DMS53 treated with DMSO at 0.1 percent for 48 hours (cell line): Measurements from ENCODE around the gene SKIC3.

Source experiments
- DNase-seq: peaks from one replicate; lab custom pipeline; 2025; ENCODE audit not compliant: unreplicated experiment; lab: John Stamatoyannopoulos, UW

SKIC3 gene

GRCh38 chr5:95532415-95532814 lies 22.4 kb downstream of the SKIC3 start:
- no peak for DNase-seq

- DNase-seq: no peak
These were observed 23.3 kb downstream of the SKIC3 start for GRCh38 chr5:95531491-95531890.

GRCh38 chr5:95530416-95530815 lies 24.4 kb downstream of the SKIC3 start:
- DNase-seq: no peak

- no peak for DNase-seq
These were observed 26.2 kb downstream of the SKIC3 start for GRCh38 chr5:95528565-95528964.

- DNase-seq: no peak
These were observed 27.9 kb downstream of the SKIC3 start for GRCh38 chr5:95526871-95527270.

GRCh38 chr5:95524423-95524822 lies 30.4 kb downstream of the SKIC3 start:
- no peak for DNase-seq

- no peak for DNase-seq
These were observed 34.6 kb downstream of the SKIC3 start for GRCh38 chr5:95520206-95520605.

- no peak for DNase-seq
These were observed 35.1 kb downstream of the SKIC3 start for GRCh38 chr5:95519681-95520080.

GRCh38 chr5:95519151-95519550 lies 35.6 kb downstream of the SKIC3 start:
- DNase-seq: no peak

GRCh38 chr5:95518417-95518816 lies 36.4 kb downstream of the SKIC3 start:
- no peak for DNase-seq

- no peak for DNase-seq
These were observed 43.2 kb downstream of the SKIC3 start for GRCh38 chr5:95511606-95512005.

GRCh38 chr5:95508550-95508949 lies 46.2 kb downstream of the SKIC3 start:
- no peak for DNase-seq
